Uterus (tissue), 4 donors: ENCODE measurements around the gene ABCA1. TPM values are rescaled to one million over a fixed set of nuclear protein-coding genes. Genes with fewer than 3 reads are reported as not detected.
"Not testable (repeated sequence)": the region's sequence is repeated elsewhere in the genome, so short reads cannot be mapped to it uniquely, and the experiment has no call there.

Experiments
- DNase-seq, 2 donors: peaks; one replicate each; pipeline ENCODE4 v3.0.0-alpha.2; 2019 to 2020
- H3K27ac ChIP-seq, 2 donors: fragments of 200-600 bp; sonication (generic); 1 replicate in 1 of 2; 2 replicates in 1 of 2; pipeline ENCODE4 v1.5.1; 2016 to 2018
- H3K27me3 ChIP-seq, 2 donors: fragments of 200-600 bp; sonication (generic); one replicate each; pipeline ENCODE4 v1.5.1; 2018 to 2019; ENCODE audit warnings: control low read depth in 1 of 2
- H3K36me3 ChIP-seq, 2 donors: fragments of 200-600 bp; sonication (generic); one replicate each; pipeline ENCODE4 v1.5.1; 2019; ENCODE audit warnings: control low read depth in 1 of 2
- H3K4me1 ChIP-seq, 2 donors: fragments of 200-600 bp; sonication (generic); one replicate each; pipeline ENCODE4 v1.5.1; 2018 to 2019; ENCODE audit warnings: control low read depth in 1 of 2
- H3K4me3 ChIP-seq, 2 donors: fragments of 200-600 bp; sonication (generic); 1 replicate in 1 of 2; 2 replicates in 1 of 2; pipeline ENCODE4 v1.5.1; 2018 to 2019; ENCODE audit warnings: mild to moderate bottlenecking in 1 of 2
- H3K9me3 ChIP-seq, 2 donors: fragments of 200-600 bp; sonication (generic); one replicate each; pipeline ENCODE4 v1.5.1; 2019; ENCODE audit warnings: control low read depth in 1 of 2
- CTCF ChIP-seq, 4 experiments: fragments of 200-600 bp in 2 of 4; fragments of 450-650 bp in 2 of 4; sonication (generic) in 2 of 4; IDR thresholded peaks; one replicate each; pipeline ENCODE4 v1.5.1; 2016 to 2019; ENCODE audit warnings: antibody characterized with exemption in 4 of 4, mild to moderate bottlenecking in 2 of 4, moderate library complexity in 1 of 4
- POLR2A ChIP-seq, 2 donors: fragments of 450-650 bp; IDR thresholded peaks; one replicate each; pipeline ENCODE4 v1.6.1; 2016; ENCODE audit warnings: antibody characterized with exemption in 2 of 2, mild to moderate bottlenecking in 1 of 2, moderate library complexity in 1 of 2
- intact Hi-C: fragments of 100-400 bp; cut with DNase I; formaldehyde crosslinking; loops from one replicate; pipeline ENCODE4 v1.15.1; 2023; ENCODE audit warnings: low total_unique reads
- total RNA-seq, 4 donors: library from RNA; depleted of rRNA in 3 of 4; stranded (reverse); fragments of >200 nt in 3 of 4; gene quantifications; one replicate each; pipeline versions ENCODE4 v1.1.0 to v1.2.4, GENCODE V29; 2014 to 2023
- donor health status: DM: yes; HTN: yes; CAD: no.

The ABCA1 gene
- total RNA-seq, 4 donors from 2014 or later = 13.8 to 43.3 (median 25.9) TPM

GRCh38 chr9:104941597-104941996, 13.6 kb upstream of the ABCA1 start:
- no peak overlapping the region for H3K27ac ChIP-seq
- H3K4me1 ChIP-seq = no peaks in the 10 kb centered on the region
- no peak overlapping the region for H3K4me3 ChIP-seq
- no peak for TF ChIP-seq CTCF (IDR thresholded peaks at IDR 0.05)
- TF ChIP-seq POLR2A (IDR thresholded peaks at IDR 0.05) = no peak
- no peaks in the 10 kb centered on the region for H3K9me3 ChIP-seq
- no peak for DNase-seq
- intact Hi-C loops = no loop called here
- H3K27me3 ChIP-seq = no peaks in the 10 kb centered on the region
- H3K36me3 ChIP-seq = no peaks in the 10 kb centered on the region

- Histone ChIP-seq H3K9me3 (no peaks in the 10 kb centered on the region), H3K4me3 (no peak overlapping the region), H3K36me3 (no peaks in the 10 kb centered on the region), H3K27ac (peak overlapping the region; percentile 59 to 61), H3K4me1 (no peaks in the 10 kb centered on the region), H3K27me3 (no peaks in the 10 kb centered on the region)
- DNase-seq = no peak
- TF ChIP-seq POLR2A (IDR thresholded peaks at IDR 0.05) (no peak), CTCF (IDR thresholded peaks at IDR 0.05) (no peak)
- intact Hi-C loops = no loop called here
Measured at GRCh38 chr9:104936291-104936690, 8.3 kb upstream of the ABCA1 start.

GRCh38 chr9:104935501-104935810, 7.5 kb upstream of the ABCA1 start:
- H3K36me3 ChIP-seq, H3K4me3 ChIP-seq, H3K4me1 ChIP-seq, intact Hi-C loops, H3K9me3 ChIP-seq, H3K27me3 ChIP-seq: not testable (repeated sequence)
- peak overlapping the region; percentile 59 to 61 for H3K27ac ChIP-seq
- DNase-seq = peak; percentile 35 to 57

- intact Hi-C loops = no loop called here
- no peak for DNase-seq
- H3K27ac ChIP-seq = peak overlapping the region; percentile 59 to 61
- H3K4me1 ChIP-seq = no peaks in the 10 kb centered on the region
- TF ChIP-seq POLR2A (IDR thresholded peaks at IDR 0.05) = no peak
- TF ChIP-seq CTCF (IDR thresholded peaks at IDR 0.05) = no peak
- H3K4me3 ChIP-seq = no peak overlapping the region
- no peaks in the 10 kb centered on the region for H3K27me3 ChIP-seq
- no peaks in the 10 kb centered on the region for H3K9me3 ChIP-seq
- H3K36me3 ChIP-seq = no peaks in the 10 kb centered on the region
Measured at GRCh38 chr9:104934691-104935500, 6.9 kb upstream of the ABCA1 start.

- H3K9me3 ChIP-seq, H3K27me3 ChIP-seq, intact Hi-C loops, H3K4me1 ChIP-seq, H3K36me3 ChIP-seq, H3K4me3 ChIP-seq, DNase-seq, H3K27ac ChIP-seq: not testable (repeated sequence)
Measured at GRCh38 chr9:104933091-104933490, 5.1 kb upstream of the ABCA1 start.

GRCh38 chr9:104931256-104931655, 3.3 kb upstream of the ABCA1 start:
- TF ChIP-seq POLR2A (IDR thresholded peaks at IDR 0.05) = no peak
- TF ChIP-seq CTCF (IDR thresholded peaks at IDR 0.05) = no peak
- no peak for DNase-seq
- no peak overlapping the region for H3K4me3 ChIP-seq
- no peaks in the 10 kb centered on the region for H3K4me1 ChIP-seq
- H3K9me3 ChIP-seq = no peaks in the 10 kb centered on the region
- intact Hi-C loops = no loop called here
- no peaks in the 10 kb centered on the region for H3K27me3 ChIP-seq
- H3K36me3 ChIP-seq = no peaks in the 10 kb centered on the region
- H3K27ac ChIP-seq = no peak overlapping the region
